ENCODE data around the gene IFFO2. TPM values are rescaled to one million over a fixed set of nuclear protein-coding genes. Genes with fewer than 3 reads are reported as not detected.

The IFFO2 gene
- total and polyA plus RNA-seq, 2 of the 13 experiments (the other 11 are each of a cell fraction or from before 2014, with no cell fraction given): 7.3 to 16.7 TPM

DNA sequence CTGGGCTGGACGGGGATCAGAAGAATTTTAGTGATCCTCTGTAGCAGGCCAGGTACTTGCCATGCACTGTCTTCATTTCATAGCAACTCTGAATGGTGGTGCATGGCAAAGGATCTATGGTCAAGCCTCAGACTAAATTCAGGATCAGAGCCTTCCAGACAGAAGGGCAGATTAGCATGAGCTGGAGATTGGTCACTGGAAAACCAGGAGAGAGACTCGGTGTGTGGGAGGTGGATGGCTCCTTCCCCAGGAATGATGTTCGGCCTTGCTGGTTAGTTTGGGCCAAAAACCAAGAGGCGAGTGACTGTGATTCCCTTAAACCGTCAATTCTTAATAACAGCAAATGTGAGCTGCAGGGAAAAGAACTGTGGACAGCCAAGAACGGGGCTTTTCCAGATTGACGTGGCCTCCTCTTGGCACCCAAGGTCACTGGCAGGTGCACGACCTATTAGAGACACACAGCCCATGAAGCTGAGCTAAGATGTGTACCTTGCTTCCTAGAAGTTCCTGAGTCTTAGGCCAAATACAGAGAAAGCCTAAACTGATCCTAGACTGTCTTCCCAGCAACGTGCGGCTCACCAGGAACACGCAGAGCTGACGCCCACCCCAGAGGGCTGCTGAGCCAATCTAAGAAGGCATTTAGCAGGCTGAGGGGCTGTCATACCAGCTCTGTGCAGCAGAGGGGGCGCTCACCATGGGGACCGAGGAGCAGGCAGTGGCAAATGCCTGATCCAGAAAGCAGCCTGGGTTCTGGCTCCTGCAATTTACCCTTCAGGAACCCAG, 72.6 kb downstream of the IFFO2 start:
- Histone ChIP-seq H3K4me3 (replicated peaks in 1 of 3; ENCODE audit: insufficient read depth in 1 of 3, low read depth in 2 of 3, low read length in 3 of 3) (no peak overlapping the region), H3K4me1 (ENCODE audit: insufficient read depth, low read length) (no peaks in the 10 kb centered on the region), H3K27ac (ENCODE audit: extremely low read length, insufficient read depth, low read length) (no peak overlapping the region), H3K79me2 (ENCODE audit: insufficient read depth, low read length) (no peaks in the 10 kb centered on the region), H3K27me3 (ENCODE audit: control insufficient read depth in 1 of 2, insufficient read depth in 2 of 2, low read length in 2 of 2) (no peaks in the 10 kb centered on the region), H3K9ac (ENCODE audit: insufficient read depth, low read depth, low read length) (no peak overlapping the region), H3K9me3 (ENCODE audit: low read length) (no peaks in the 10 kb centered on the region), H4K20me1 (ENCODE audit: insufficient read depth, low read length) (peaks cover 26% of the 10 kb centered on the region), H2AFZ (ENCODE audit: low read length) (no peak overlapping the region), H3K4me2 (ENCODE audit: low read depth, low read length) (no peak overlapping the region), H3K36me3 (replicated peaks in 1 of 2; ENCODE audit: control insufficient read depth in 1 of 2, insufficient read depth in 2 of 2, low read length in 2 of 2) (peaks cover 58 to 92% of the 10 kb centered on the region in 2 experiments)
- POLR2A ChIA-PET: interaction anchor here (0.6 to 1.3 kb wide), 3 partner anchors 11 to 19 kb away, joined by 3 to 13 read pairs (median 3); partner anchors contain the start of gene ALDH4A1
- DNase-seq (ENCODE audit: low spot score) (peak; percentile 51), FAIRE-seq (peak; percentile 21), ATAC-seq (peak; percentile 79)
- 82% methylated on average over 11 of the region's 14 CpGs for WGBS (ENCODE audit: low lambda C conversion rate)
- CTCF ChIA-PET (ENCODE audit: low intra/inter-chr PET ratio, low total read pairs): interaction anchor here (1.1 to 3.0 kb wide), 6 partner anchors 19 to 212 kb away, joined by 3 to 29 read pairs (median 6); partner anchors contain the start of gene ALDH4A1
- intact Hi-C loops (cut with micrococcal nuclease; ENCODE audit: unreplicated experiment): loop anchor here (1.0 to 2.0 kb wide), 2 partner anchors 17 to 29 kb away; no protein-coding TSS in a partner anchor
- no TSS peak for BruUV-seq (replicated peaks)
- in situ Hi-C loops (cut with HindIII; ENCODE audit: extremely low pct_ligation_motif_present, low pct_unique_long_range_greater_than_20kb): no loop called here
- TF ChIP-seq TEAD3 (CRISPR knock-in tag; optimal IDR thresholded peaks at IDR 0.05; ENCODE audit: borderline replicate concordance) (peak; percentile 43), SALL1 (CRISPR knock-in tag; IDR thresholded peaks at IDR 0.05) (peak; percentile 34; the same call in 1 of the 2 replicates), SIN3B (IDR thresholded peaks at IDR 0.05; ENCODE audit: low read length) (no peak), STAG1 (CRISPR knock-in tag; IDR thresholded peaks at IDR 0.05) (peak; percentile 92), ZFP37 (CRISPR knock-in tag; IDR thresholded peaks at IDR 0.05; ENCODE audit: borderline replicate concordance) (no peak), ZNF619 (CRISPR knock-in tag; IDR thresholded peaks at IDR 0.05) (0 out of 2 replicates have a peak, but pooled peaks have one; percentile 15), RAD21 (CRISPR knock-in tag; IDR thresholded peaks at IDR 0.05) (peak; percentile 89), ZNF644 (CRISPR knock-in tag; IDR thresholded peaks at IDR 0.05; ENCODE audit: low read depth) (no peak), TOE1 (CRISPR knock-in tag; IDR thresholded peaks at IDR 0.05) (no peak), FOXA3 (CRISPR knock-in tag; IDR thresholded peaks at IDR 0.05) (no peak), ZNF432 (CRISPR knock-in tag; IDR thresholded peaks at IDR 0.05; ENCODE audit: borderline replicate concordance) (no peak), ZNF335 (CRISPR knock-in tag; IDR thresholded peaks at IDR 0.05) (no peak), CREB1 (IDR thresholded peaks at IDR 0.05) (no peak), CREB1 (CRISPR knock-in tag; IDR thresholded peaks at IDR 0.05) (no peak), MYC (CRISPR knock-in tag; IDR thresholded peaks at IDR 0.05; ENCODE audit: borderline replicate concordance) (no peak), POLR2AphosphoS5 (IDR thresholded peaks at IDR 0.05; ENCODE audit: low read depth, low read length) (no peak)
- TF ChIP-seq, protein P1, sequence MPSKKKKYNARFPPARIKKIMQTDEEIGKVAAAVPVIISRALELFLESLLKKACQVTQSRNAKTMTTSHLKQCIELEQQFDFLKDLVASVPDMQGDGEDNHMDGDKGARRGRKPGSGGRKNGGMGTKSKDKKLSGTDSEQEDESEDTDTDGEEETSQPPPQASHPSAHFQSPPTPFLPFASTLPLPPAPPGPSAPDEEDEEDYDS (CRISPR knock-in tag; IDR thresholded peaks at IDR 0.05): no peak
- TF ChIP-seq, protein P2, sequence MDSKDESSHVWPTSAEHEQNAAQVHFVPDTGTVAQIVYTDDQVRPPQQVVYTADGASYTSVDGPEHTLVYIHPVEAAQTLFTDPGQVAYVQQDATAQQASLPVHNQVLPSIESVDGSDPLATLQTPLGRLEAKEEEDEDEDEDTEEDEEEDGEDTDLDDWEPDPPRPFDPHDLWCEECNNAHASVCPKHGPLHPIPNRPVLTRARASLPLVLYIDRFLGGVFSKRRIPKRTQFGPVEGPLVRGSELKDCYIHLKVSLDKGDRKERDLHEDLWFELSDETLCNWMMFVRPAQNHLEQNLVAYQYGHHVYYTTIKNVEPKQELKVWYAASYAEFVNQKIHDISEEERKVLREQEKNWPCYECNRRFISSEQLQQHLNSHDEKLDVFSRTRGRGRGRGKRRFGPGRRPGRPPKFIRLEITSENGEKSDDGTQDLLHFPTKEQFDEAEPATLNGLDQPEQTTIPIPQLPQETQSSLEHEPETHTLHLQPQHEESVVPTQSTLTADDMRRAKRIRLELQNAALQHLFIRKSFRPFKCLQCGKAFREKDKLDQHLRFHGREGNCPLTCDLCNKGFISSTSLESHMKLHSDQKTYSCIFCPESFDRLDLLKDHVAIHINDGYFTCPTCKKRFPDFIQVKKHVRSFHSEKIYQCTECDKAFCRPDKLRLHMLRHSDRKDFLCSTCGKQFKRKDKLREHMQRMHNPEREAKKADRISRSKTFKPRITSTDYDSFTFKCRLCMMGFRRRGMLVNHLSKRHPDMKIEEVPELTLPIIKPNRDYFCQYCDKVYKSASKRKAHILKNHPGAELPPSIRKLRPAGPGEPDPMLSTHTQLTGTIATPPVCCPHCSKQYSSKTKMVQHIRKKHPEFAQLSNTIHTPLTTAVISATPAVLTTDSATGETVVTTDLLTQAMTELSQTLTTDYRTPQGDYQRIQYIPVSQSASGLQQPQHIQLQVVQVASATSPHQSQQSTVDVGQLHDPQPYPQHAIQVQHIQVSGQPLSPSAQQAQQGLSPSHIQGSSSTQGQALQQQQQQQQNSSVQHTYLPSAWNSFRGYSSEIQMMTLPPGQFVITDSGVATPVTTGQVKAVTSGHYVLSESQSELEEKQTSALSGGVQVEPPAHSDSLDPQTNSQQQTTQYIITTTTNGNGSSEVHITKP (CRISPR knock-in tag; IDR thresholded peaks at IDR 0.05; ENCODE audit: low read depth): peak; percentile 71; the same call in 1 of the 2 replicates
- TF ChIP-seq, protein P3, sequence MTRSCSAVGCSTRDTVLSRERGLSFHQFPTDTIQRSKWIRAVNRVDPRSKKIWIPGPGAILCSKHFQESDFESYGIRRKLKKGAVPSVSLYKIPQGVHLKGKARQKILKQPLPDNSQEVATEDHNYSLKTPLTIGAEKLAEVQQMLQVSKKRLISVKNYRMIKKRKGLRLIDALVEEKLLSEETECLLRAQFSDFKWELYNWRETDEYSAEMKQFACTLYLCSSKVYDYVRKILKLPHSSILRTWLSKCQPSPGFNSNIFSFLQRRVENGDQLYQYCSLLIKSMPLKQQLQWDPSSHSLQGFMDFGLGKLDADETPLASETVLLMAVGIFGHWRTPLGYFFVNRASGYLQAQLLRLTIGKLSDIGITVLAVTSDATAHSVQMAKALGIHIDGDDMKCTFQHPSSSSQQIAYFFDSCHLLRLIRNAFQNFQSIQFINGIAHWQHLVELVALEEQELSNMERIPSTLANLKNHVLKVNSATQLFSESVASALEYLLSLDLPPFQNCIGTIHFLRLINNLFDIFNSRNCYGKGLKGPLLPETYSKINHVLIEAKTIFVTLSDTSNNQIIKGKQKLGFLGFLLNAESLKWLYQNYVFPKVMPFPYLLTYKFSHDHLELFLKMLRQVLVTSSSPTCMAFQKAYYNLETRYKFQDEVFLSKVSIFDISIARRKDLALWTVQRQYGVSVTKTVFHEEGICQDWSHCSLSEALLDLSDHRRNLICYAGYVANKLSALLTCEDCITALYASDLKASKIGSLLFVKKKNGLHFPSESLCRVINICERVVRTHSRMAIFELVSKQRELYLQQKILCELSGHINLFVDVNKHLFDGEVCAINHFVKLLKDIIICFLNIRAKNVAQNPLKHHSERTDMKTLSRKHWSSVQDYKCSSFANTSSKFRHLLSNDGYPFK (CRISPR knock-in tag; IDR thresholded peaks at IDR 0.05; ENCODE audit: borderline replicate concordance): 0 out of 2 replicates have a peak, but pooled peaks have one; percentile 23
